ENCODE measurements around the gene KLC4.
"Not testable (repeated sequence)": the region's sequence is repeated elsewhere in the genome, so short reads cannot be mapped to it uniquely, and the experiment has no call there.

The KLC4 gene

DNA sequence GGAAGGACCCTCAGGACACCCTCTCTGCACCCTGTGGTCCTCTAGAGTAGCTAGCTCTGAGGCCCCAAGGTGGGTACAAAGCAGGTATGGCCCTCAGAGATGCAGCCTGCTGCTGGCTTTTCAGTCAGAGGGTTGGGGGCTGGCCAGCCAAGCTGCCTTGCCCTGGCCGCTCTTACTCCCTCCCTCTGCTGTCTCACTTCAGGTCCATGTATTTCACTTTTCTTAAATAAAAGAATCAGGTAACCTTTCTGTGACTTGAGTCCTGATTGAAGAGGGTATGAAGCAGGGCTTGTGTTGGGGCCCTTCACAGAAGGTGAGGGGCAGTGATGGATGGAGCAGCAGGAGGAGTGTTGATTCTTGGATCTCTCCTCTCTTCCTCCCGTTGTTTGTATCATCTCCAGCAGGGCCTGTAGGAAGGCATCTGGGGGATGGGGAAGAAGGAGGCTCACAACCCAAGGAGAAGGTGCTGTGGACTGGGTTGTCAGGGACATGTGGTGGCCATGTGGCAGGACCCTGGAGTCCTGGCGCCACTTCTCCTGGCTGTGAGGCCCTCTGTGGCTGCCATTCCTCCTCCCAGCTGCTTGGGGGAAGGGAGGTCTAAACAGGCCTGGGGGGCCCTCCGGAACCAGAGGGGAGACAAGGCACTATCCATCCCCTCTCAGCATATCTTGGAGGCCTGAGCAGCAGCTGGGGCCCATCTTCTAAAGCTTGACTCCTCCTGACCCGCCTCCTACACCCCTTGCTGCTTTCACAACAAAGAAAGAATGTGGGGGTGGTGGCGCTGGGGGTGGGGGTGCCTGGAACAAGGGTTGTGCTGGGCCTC lies 15.6 kb downstream of the KLC4 start:
- no peak for DNase-seq

DNA sequence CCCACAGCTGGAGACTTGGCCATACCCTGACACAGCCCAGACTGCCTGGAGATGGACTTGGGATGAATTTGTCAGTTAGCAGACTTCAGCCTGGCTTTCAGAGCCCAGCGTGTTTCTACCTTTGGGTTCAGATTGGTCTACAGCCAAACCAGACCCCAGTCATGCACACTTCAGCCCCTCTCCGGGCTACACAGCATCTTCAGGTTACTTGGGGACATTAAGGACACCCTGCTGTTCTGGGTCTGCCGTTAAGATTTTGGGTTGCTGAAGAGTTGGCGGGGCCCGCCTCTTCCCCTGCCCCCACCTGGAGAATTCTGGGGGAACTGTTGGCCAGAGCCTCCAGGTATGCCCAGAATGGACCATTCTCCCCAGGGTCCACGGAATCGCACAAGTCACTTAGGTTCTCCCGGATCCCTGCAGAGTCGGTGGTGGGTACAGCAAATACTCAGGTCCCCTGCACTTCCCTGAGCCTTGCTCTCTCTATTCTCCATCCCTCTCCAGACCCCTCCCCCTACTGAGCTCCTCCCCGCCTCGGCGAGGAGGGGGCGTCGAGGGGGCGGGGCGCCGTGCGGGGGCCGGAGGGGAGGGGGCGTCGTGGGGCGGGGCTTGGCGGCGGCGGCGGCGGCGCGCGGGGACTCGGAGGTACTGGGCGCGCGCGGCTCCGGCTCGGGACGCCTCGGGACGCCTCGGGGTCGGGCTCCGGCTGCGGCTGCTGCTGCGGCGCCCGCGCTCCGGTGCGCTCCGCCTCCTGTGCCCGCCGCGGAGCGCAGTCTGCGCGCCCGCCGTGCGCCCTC lies 16.4 kb downstream of the KLC4 start, which contains the start of gene PTK7:
Gene PTK7 (plus strand): TSS at position 645 of the 794 bp plus-strand sequence. CDS start 175 bp downstream, outside the sequence.
- peak; percentile 59 for DNase-seq

DNA sequence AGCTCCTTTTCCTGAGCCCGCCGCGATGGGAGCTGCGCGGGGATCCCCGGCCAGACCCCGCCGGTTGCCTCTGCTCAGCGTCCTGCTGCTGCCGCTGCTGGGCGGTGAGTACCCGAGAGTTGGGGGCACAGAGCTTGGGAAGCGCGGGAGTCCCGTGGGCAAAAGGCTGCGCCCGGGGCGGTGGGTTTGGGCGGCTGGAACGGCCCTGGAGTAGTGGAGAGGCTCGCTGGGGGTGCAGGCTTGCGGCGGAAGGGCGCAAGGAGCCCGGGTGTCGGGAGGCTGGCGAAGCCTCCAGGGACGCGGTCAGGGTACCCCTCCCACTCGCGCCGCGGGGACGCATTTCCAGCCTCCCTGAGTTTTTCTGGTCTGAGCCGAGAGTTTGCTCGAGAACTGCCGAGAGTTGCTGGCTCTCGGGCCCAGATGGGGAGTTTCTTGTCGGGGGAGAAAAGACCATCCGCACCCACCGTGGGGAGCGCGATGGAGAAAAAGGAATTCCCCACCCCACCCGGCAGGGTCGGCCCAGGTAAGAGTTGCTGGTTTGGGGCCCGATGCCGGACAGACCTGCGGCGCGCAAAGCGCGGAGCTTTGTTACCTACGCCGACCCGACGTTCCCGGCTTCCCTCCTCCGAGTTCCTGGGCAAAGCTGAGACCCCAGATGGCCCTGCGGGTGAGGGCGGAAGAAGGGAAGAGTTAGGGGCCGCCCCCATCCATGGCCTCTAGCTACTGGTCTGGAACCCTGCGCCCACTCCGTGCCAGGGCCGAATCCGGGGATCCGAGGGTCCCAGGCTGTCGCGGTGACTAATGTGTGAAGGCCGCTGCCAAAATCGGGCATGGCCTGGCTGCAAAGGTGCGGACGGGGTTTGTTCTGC lies 17.3 kb downstream of the KLC4 start:
- peak; percentile 23 for DNase-seq

DNA sequence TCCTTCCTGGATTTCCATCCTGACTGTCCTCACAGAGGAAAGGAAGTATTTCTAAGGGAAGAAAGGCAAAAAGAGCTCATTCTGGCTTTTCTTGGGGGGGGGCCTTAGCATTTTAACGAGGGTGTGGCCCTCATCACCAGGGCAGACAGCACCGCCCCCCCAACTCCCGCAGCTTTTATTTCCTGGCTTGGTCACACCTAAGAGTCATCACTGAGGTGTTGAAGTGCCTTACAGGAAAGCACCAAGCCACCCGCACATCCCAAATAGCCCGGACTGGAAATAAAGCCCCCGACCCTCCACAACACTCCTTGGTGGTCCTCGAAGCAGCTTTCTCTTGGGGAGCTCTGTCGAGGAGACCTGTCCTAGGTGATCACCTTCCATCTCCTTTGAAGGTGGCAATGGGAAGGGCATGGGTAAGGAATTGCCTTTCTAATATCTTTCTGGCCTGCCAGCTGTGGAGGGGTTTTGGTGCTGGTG lies 17.9 kb downstream of the KLC4 start:
- no peak for DNase-seq

DNA sequence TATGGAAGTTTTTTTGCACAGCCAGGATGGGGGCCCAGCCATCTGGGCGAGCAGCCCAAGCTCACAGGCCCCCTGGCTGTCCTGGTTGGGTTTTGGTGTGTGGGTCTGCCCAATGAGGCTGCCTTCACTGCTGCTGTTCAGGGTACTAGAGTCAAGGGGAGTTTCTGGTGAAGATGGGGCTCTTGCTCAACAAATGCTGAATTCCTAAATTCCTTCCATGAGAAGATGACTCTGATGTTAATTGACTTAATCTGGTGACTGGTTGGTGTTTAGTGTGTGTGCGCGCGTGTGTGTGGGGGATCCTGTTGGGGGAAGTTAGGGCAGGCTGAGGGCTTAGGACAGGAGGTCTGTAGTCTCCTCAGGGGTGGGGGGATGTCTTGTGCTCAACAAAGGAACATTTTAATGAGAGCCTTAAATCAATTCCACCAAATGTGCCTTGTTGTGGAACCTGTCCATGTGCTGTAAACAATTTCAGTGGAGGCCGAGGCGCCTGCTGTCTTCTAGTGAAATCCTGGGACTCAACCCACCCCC lies 18.6 kb downstream of the KLC4 start:
- DNase-seq = no peak

DNA sequence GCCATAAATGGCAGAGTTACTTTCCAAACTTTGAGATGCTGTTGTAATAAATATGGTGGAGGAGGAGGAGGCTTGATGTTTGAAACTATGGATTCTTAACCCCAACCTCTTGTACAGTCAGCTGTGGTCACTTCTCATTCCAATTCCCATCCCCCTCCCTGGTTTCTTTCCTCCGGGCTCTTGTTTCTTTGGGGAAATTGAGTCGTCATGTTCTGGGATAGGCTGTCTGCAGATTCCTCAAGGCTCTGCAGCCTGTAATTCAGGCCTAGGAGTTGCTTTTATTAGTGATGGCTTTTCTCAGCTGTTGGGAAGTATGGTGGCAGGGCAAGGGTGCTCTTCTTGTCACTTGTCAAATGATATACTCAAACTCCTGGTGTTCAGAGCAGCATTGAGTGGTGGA lies 19.3 kb downstream of the KLC4 start:
- DNase-seq = no peak

DNA sequence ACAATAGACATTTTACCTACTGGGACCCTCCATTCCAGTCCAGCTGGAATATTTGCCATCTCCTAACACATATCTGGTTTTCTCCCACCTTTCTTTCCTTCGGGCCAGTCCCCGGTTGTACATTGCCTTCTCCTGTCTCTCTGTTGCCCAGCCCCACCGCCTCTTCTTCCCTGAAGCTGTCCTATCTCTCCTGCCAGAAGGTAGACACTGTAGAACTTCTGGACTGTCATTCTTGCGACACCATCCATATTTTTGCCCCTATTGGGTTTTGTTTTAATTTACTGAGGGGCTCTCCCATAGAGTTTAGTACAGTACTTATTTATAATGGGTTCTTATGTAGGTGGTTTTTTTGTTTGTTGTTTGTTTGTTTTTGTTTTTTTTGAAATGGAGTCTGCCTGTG lies 21.6 kb downstream of the KLC4 start:
- DNase-seq = no peak

DNA sequence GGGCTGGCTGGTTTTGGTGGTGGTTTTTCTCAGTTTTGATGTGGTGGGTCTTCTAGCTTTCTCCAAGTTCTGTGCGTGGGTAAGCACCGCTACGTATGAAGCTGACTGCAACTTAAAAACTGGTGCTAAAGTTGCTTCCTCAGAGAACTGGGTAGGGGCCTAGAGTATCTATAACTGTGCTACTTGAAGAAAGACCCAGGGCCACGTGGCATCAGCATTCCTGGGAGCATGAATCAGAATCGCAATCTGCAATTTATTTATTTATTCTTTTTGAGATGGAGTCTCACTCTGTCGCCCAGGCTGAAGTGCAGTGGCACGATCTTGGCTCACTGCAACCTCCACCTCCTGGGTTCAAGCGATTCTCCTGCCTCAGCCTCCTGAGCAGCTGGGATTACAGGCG lies 22.5 kb downstream of the KLC4 start:
- DNase-seq = not testable (repeated sequence)

DNA sequence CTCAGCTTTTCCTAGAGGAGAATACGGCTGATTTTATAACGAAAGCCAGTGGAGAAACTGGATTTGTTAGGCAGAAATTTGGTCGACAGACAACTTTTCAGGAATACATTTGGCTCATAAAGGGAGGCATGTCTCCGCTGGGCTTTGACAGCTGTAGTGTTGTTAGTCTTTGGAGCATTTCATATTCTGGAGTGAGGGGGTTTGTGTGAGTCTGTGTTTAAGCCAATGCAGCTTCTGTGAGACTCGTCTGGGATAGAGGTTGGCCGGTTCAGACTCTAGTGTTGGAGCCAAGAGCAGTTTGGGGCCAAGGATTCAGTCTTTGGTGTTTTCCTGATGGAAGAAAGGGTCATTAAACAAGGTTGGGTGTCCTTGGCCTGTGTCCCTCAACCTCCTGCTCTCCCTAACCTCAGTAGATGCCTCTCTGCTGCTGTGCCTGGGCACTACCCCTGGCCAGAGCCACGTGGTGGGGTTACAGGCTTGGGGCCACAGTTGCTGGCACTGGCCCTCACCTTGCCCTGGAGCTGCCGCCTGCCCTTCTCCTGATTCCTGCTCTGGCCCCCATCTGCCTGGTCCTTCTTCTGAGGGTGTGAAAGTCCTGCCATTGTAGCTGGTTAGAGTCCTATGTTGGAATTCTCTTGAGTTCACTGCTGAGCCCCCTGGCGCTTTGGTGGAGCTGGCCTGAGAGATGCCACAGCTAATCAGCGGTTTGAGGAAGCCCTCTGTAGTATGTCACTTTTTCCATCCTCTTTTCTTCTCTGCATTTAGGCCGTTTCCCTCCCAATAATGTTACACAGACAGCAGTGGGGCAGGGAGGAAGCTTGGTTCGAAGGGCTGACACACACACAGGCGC lies 23.6 kb downstream of the KLC4 start:
- peak; percentile 38 for DNase-seq

DNA sequence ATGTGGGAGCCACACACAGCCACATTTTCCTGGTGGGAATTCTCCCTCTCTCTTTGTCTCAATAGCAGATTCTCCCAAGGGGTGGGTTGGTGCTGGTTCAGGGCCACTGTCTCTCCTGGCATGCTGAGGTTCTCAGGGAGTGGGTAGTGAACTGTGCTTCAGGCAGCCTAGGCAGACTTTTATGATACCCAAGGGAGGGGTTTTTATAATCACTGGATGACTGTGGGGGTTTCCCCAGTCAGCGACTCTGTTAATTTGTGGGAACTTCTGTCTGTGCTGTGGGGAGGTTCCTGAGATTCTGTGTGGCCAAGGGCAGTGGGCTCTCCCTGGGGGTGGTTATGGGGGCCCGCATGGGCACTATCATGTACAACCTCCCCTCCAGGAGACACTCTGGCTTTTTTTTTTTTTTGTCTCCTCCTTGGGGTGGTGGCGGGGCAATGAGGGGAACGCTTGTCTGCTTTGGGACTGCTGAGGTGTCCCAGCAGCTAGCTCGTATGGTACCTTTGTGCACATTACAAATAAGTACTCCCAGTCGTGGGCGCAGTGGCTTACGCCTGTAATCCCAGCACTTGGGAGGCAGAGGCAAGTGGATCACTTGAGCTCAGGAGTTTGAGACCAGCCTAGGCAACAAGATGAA lies 26.7 kb downstream of the KLC4 start:
- DNase-seq = no peak

DNA sequence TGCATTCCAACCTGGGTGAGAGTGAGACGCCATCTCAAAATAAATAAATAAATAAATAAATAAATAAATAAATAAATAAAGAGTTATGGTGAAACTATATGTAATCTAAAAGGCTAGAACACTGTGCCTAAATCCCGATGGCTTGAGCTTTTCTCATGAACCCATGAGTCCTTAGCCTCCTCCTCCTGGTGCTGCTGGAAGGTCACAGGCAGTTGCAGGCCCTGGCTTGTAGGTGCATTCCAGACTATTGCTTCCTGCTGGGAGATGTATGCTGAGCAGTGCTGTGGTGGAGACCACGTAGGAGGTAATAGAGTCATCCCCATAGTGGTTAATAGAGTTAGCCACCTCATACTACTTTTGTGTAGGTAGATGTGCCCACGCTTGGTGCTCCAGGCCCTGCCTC lies 29.2 kb downstream of the KLC4 start:
- DNase-seq = no peak

DNA sequence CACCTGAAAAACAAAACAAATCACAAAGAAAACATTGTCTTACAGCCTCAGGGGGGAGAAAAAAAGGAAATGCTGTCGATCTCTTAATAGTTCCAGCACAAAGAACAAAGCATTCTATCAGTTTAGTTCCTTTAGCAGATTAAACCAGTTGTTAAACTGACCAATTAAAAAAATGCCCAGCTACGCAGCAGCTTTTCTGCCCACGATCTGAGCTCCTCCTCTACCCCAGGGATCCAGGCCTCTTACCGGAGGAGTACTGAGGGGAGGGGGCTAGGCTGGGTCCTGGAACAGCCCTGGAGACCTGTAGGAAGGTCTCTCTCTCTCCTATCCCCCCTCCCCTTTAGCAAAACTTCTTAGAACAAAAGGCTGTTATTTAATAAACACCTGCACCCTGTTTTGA lies 30.0 kb downstream of the KLC4 start:
- no peak for DNase-seq

DNA sequence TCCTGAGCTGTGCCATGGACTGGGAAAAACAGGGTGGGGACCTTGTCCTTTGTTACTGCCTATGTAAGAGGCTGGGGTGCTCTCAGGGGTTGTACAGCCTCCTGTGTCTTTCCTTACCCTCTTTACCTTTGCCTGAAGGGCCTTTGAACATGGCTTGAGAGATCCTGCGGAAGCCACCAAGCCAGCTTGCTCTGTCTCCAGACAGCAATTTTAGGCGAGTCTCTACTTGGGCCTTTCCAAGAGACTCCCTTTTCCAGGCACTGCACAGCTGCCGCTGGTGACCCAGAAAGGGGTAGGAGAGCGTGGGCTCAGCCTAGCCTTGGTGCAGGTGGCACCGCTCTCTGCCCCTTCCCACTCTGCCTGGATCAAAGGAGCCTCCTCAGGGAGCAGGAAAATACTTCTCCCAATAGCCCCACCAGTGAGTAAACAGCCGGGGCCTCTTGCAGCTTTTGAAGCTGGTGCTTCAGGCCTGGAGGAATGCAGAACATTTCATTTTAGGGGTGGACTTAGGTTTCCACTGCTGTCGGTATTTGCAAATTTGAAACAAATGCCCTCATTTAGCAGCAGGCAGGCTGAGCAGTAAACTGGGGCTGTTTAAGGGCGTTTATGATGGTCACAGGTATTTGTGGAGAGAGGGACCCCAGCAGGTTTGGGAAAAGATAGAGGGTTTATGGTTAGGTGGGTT lies 30.6 kb downstream of the KLC4 start:
- no peak for DNase-seq

DNA sequence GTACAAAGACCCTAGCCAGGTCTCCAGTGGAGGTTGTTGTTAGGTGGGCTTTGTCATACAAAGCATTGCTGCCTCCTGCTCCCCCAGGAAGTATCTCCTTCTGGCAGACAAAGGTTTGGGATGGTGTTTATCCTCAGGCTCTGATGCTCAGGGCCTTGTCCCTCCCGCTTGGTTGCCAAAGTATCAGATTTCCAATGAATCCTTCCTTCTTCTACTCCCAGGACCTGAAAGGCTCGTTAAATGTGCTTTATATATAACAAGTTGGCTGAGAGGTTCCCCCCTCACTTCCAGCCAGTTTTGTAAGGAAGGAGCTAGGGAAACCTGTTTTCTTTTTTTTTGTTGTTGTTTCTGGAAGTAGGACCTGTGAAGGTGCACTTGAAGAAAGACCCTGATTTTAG lies 31.1 kb downstream of the KLC4 start:
- DNase-seq = no peak

DNA sequence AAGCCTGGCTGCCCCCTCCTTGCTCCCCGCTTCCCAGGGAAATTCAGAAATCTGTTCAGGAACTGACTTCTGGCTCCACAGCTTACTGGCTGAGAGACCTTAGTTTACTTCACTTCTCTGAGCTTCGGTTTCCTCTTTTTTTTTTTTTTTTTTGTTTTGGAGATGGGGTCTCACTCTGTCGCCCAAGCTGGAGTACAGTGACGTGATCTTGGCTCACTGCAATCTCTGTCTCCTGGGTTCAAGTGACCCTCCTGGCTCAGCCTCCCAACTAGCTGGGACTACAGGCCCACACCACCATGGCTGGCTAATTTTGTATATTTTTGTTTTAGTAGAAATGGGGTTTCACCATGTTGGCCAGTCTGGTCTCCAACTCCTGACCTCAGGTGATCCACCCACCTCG lies 31.6 kb downstream of the KLC4 start:
- no peak for DNase-seq

DNA sequence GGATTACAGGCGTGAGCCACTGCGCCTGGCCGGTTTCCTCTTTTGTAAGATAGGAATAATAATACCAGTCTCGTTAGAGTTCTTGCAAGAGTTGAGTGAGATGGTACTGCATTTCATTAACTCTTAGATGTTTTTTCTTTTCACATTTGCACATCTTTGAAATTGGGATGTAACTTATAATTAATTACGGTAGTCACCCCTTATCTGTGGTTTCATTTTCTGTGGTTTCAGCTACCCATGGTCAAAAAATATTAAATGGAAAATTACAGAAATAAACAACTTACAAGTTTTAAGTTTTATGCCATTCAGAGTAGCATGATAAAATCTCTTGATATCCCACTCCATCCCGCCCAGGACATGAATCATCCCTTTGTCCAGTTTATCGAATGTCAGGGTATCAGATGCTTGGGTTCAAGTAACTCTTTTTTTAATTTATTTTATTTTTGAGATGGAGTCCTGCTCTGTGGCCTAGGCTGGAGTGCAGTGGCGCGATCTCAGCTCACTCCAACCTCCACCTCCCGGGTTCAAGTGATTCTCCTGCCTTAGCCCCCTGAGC lies 32.1 kb downstream of the KLC4 start:
- DNase-seq = no peak

DNA sequence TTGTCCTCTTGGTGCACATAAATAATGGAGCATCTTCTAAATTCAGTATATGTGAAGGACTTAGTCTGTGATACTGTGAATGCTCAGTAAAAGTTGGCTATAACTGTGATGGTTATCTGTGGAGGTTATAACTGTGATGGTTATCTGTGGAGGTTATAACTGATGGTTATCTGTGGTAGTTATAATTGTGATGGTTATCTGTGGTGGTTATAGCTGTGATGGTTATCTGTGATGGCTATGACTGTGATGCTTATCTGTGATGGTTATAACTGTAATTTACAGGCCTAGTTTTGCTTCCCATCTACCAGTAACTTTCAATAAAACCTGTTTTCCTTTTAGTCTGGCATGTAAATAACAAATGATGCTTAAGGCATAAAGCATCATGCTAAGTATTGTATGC lies 33.2 kb downstream of the KLC4 start:
- DNase-seq = no peak

DNA sequence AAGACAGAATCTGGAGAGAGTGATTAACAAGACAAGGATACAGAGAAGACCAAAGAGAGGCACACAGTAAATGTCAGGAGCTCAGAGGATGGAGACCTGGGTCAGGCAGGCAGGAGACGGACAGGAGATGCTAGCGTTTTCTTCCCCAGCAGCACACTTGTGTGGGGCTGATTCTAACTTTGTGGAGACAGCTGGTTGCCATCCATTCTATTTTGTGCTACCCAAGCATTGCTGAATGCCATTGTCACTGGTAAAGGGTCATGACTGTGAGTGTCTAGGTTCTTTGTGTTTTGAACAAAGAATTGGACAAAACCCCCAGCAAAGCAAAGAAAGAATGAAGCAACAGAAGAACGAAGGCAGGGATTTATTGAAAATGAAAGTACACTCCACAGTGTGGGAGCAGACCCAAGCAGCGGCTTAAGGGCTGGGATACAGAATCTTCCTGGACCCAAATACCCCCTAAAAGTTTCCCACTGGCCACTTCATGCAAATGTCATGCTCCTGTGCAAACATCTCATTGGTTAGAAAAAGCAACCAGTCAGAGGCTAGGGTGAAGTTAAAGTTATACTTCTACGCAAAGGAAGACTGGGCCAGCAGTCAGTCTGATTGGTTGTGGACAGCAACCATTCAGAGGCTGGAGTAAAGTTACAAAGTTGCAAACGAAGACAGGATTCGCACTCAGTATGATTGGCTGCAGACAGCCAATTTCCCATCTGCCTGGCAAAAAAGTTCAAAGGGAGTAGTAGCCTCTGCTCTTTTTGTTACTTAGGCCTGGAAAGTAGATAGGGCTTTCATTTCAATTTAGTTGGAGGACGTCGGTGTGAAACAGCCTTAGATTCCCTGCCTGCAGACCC lies 34.2 kb downstream of the KLC4 start:
- DNase-seq = no peak

DNA sequence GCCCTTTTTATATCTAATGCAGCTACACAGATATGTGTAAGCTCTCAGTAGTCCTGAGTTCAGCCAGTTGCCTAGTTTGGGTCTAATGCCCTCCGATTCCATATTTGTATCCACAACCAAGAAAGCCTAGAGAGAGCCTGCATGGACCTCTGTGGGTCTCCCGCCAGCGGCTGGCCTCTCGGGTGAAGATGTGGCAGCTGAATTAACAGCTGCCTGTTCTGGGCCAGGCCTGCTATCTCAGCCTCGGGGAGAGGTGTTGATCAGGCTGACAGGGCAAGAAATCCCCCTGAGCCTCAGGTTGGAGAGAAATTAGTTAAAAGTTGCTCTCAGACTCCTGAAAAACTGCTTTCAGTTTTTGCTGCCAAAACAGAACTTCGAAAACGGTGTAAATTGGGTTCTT lies 36.5 kb downstream of the KLC4 start:
- DNase-seq = no peak

Measured in NCI-H446 treated with DMSO at 0.1 percent for 48 hours (cell line).